GM10248 (cell line): Measurements from ENCODE around the gene LIMA1.

Source experiments
- CTCF ChIA-PET: fragments of 300-600 bp; sonication (Branson Sonifier 250); formaldehyde crosslinking; extraction: SDS; loops from one replicate; lab custom pipeline; 2021; ENCODE audit warnings: antibody characterized with exemption; lab: Yijun Ruan, JAX
- POLR2A ChIA-PET: fragments of 350-650 bp; sonication (Branson Sonifier 250); formaldehyde crosslinking; extraction: SDS; loops from one replicate; lab custom pipeline; 2020; ENCODE audit warnings: antibody characterized with exemption; lab: Yijun Ruan, JAX
- DNase-seq: peaks from one replicate; pipeline ENCODE4 v3.0.0; 2012; ENCODE audit errors: extremely low spot score
- TF ChIP-seq, protein P1 (sequence below): IDR thresholded peaks from 2 replicates; pipeline ENCODE4 v1.5.1; 2012; ENCODE audit warnings: mild to moderate bottlenecking, low read depth; ENCODE audit errors: extremely low read depth, missing control alignments, control extremely low read depth

Gene LIMA1

DNA sequence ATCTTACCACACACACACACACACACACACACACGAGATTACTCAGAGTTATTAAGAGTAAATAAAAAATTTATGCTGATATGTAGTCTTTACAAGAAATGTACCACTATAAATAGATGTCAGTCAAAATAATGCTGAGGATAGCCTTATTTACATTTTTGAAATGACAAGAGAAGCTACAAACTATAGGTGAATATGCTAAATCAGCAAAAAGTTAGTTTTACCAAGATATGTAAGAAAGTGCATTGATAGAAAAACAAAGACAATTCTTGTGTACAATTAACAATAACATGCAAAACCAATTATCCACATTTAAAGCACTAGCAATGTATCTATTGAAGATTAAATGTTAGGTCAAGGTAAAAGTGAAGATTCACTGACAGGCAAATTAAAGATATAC, 69.3 kb downstream of the LIMA1 start:
- ChIA-PET CTCF (no interaction called here), POLR2A (no interaction called here)

DNA sequence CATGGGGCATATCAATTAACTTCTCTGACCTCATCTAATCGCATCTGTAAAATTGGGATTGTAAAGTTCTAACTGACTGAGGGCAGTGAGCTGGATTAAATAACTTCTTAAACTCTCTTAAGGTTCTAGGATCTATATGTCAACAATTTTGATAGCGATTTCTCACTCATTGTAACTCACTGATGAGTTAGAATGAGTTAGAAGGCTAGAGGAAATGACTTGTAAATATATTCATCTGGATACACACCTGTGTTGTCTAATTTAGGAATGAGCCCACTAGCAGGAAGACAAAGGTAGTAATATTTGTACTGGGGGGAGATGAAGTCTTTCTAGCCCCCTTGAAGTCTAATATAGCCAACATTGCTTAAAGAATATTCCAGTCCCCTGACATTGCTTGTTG, 69.9 kb downstream of the LIMA1 start:
- ChIA-PET CTCF (interaction anchor here (1.0 to 3.8 kb wide), 5 partner anchors 8 to 246 kb away, joined by 3 to 18 read pairs (median 3); no protein-coding TSS in a partner anchor), POLR2A (no interaction called here)
- TF ChIP-seq, protein P1, sequence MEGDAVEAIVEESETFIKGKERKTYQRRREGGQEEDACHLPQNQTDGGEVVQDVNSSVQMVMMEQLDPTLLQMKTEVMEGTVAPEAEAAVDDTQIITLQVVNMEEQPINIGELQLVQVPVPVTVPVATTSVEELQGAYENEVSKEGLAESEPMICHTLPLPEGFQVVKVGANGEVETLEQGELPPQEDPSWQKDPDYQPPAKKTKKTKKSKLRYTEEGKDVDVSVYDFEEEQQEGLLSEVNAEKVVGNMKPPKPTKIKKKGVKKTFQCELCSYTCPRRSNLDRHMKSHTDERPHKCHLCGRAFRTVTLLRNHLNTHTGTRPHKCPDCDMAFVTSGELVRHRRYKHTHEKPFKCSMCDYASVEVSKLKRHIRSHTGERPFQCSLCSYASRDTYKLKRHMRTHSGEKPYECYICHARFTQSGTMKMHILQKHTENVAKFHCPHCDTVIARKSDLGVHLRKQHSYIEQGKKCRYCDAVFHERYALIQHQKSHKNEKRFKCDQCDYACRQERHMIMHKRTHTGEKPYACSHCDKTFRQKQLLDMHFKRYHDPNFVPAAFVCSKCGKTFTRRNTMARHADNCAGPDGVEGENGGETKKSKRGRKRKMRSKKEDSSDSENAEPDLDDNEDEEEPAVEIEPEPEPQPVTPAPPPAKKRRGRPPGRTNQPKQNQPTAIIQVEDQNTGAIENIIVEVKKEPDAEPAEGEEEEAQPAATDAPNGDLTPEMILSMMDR = no peak
- DNase-seq = no peak

More for the DNA sequence above, 69.3 kb downstream of the LIMA1 start:
- no peak for DNase-seq
- TF ChIP-seq, protein P1 = no peak

GRCh38 chr12:50212071-50212467, 71.3 kb downstream of the LIMA1 start:
- no peak for DNase-seq
- ChIA-PET POLR2A (interaction anchor here (1.3 to 1.5 kb wide), 2 partner anchors 9 to 11 kb away, joined by 3 to 4 read pairs; no protein-coding TSS in a partner anchor), CTCF (interaction anchor here (0.8 to 3.8 kb wide), 10 partner anchors 10 to 298 kb away, joined by 3 to 18 read pairs (median 4); partner anchors contain the start of genes CERS5 and COX14)
- TF ChIP-seq, protein P1 = no peak

DNA sequence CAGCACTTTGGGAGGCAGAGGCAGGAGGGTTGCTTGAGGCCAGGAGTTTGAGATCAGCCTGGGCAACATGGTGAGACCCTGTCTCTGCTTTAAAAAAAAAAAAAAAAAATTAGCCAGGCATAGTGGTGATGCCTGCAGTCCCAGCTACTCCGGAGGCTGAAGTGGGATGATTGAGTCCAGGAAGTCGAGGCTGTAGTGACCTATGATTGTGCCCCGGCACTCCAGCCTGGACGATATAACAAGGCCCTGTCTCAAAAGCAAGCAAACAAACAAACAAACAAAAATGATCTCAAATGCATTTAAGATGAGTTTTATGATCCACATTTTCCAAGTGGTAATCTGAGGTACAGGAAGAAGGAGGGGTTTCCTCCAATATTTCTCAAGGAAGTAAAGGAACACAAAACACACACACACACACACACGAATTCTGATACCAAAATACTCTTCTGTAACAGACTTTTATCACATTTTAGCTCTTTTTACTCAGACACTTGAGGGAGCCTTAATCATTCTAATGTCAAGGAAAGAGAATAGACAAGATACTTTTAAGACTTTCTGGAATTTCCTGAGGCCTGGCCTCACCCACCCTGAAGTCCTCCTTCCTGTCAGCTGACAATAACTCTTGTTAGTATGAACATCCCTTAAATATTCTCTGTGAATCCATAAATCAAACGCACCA, 71.8 kb downstream of the LIMA1 start:
- TF ChIP-seq, protein P1 = no peak
- DNase-seq = no peak
- POLR2A ChIA-PET = interaction anchor here (0.6 to 1.5 kb wide), 3 partner anchors 10 to 815 kb away, joined by 3 to 4 read pairs (median 3); no protein-coding TSS in a partner anchor
- CTCF ChIA-PET = interaction anchor here (1.1 to 3.8 kb wide), 8 partner anchors 10 to 298 kb away, joined by 3 to 18 read pairs (median 4); partner anchors contain the start of gene COX14

DNA sequence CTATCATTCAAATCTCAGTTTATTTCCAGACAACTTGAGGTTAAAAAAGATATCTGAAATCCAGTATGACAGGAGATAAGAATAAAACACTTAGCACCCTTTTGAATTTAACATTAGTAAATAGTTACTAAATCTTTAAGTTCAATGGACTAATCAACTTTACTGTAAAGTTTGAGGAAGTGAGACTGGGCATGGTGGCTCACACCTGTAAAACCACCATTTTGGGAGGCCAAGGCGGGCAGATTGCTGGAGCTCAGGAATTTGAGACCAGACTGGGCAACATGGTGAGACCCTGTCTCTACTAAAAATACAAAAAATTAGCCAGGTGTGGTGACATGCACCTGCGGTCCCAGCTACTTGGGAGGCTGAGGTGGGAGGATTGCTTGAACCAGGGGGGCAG, 75.9 kb downstream of the LIMA1 start:
- ChIA-PET POLR2A (no interaction called here), CTCF (interaction anchor here (1.0 to 1.4 kb wide), 2 partner anchors 9 to 11 kb away, joined by 3 to 8 read pairs; no protein-coding TSS in a partner anchor)
- no peak for DNase-seq
- TF ChIP-seq, protein P1 = no peak

- TF ChIP-seq, protein P1 = no peak
- DNase-seq = no peak
- ChIA-PET CTCF (interaction anchor here (0.8 to 2.6 kb wide), 3 partner anchors 11 to 23 kb away, joined by 3 to 7 read pairs (median 5); no protein-coding TSS in a partner anchor), POLR2A (interaction anchor here (0.6 kb wide), 1 partner anchor 259 kb away, joined by 3 read pairs; no protein-coding TSS in a partner anchor)
Measured at GRCh38 chr12:50205648-50206047, 77.7 kb downstream of the LIMA1 start.
